MG63 (cell line): ENCODE measurements around the gene FGGY. TPM values are rescaled to one million over a fixed set of nuclear protein-coding genes. Genes with fewer than 3 reads are reported as not detected.

ENCODE experiments used
- DNase-seq: peaks from one replicate; pipeline ENCODE4 v3.0.0-alpha.2; 2020
- H3K27me3 ChIP-seq: fragments of 250-450 bp; sonication (Bioruptor Pico); 2 replicates; pipeline ENCODE4 v1.5.1; 2020; ENCODE audit warnings: mild to moderate bottlenecking, moderate library complexity
- H3K36me3 ChIP-seq: fragments of 250-450 bp; sonication (Bioruptor Pico); 2 replicates; pipeline ENCODE4 v1.5.1; 2020; ENCODE audit warnings: mild to moderate bottlenecking, moderate library complexity
- H3K4me3 ChIP-seq: fragments of 250-450 bp; sonication (Bioruptor Pico); 2 replicates; pipeline ENCODE4 v1.5.1; 2020; ENCODE audit warnings: mild to moderate bottlenecking, moderate library complexity
- H3K9me3 ChIP-seq: fragments of 250-450 bp; sonication (Bioruptor Pico); 2 replicates; pipeline ENCODE4 v1.5.1; 2020; ENCODE audit warnings: mild to moderate bottlenecking, moderate library complexity
- total RNA-seq: library from RNA; depleted of rRNA; stranded (reverse); fragments of >200 nt; shearing (Covaris generic); gene quantifications from 2 replicates; pipeline ENCODE4 v1.2.3, GENCODE V29; 2014; ENCODE audit warnings: low replicate concordance

Gene FGGY
- total RNA-seq, 1 experiment from 2014 or later, result 15.4 TPM

GRCh38 chr1:59742526-59742925 lies 445.6 kb downstream of the FGGY start:
- H3K4me3 ChIP-seq, result no peak overlapping the region
- H3K36me3 ChIP-seq, result no peaks in the 10 kb centered on the region
- no peak for DNase-seq
- H3K9me3 ChIP-seq, result no peaks in the 10 kb centered on the region
- no peaks in the 10 kb centered on the region for H3K27me3 ChIP-seq

- no peak for DNase-seq
- Histone ChIP-seq H3K9me3 (no peaks in the 10 kb centered on the region), H3K27me3 (no peaks in the 10 kb centered on the region), H3K36me3 (no peaks in the 10 kb centered on the region), H3K4me3 (no peak overlapping the region)
Observed at GRCh38 chr1:59743324-59744091, 446.6 kb downstream of the FGGY start.

GRCh38 chr1:59747420-59748024 lies 450.6 kb downstream of the FGGY start:
- no peaks in the 10 kb centered on the region for H3K27me3 ChIP-seq
- no peak overlapping the region for H3K4me3 ChIP-seq
- DNase-seq, result no peak
- H3K36me3 ChIP-seq, result no peaks in the 10 kb centered on the region
- H3K9me3 ChIP-seq, result no peaks in the 10 kb centered on the region

DNA sequence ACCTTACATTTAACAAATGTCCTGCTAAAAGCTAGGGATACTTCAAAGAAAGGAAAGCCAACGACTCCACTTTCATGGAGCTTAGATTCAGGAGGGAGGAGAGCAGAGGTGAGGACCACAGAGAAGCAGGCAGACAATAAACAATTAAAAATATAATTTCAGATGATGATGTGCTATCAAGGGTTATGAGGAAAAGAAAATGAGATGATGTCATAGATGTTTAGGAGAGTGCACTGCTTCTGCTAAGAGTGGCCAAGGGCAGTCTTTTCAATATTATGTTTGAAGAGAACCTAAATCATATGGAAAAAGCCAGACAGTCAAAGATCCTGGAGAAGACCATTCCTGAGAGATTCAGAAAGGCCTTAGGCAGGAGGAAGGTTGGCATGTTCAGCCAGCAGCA lies 451.2 kb downstream of the FGGY start:
- Histone ChIP-seq H3K9me3 (no peaks in the 10 kb centered on the region), H3K27me3 (no peaks in the 10 kb centered on the region), H3K36me3 (no peaks in the 10 kb centered on the region), H3K4me3 (no peak overlapping the region)
- no peak for DNase-seq

DNA sequence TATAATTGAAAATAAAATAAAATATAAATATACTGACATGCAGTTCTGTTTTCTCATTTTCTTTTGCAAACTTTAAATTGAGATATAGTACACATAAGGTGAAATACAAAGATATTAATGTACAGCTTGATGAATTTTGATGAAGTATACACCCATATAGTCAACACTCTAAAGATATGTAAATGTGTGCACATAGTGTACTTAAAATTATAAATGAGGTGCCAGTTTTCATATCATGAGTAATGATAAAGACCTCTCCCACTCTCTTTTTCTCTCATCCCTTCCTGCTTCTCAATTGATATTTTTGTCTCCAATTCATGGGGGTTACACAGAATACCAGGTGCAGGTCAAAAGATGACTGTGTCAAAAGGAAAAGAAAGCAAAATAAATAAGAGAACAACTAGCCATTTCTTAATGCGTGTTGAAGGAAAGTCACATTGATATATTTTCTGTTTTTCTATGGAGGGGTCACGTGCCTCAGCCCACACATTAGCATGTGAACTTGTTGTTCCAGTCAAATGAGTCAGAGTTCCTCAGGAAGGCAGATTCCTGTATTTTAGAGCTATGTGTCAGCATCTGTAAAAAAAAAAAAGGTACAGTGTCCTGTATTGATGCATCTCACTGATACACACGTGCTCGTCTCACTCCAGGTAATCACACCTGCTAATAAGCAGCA lies 453.6 kb downstream of the FGGY start:
- peak; percentile 28 for DNase-seq
- Histone ChIP-seq H3K9me3 (no peaks in the 10 kb centered on the region), H3K4me3 (no peak overlapping the region), H3K36me3 (no peaks in the 10 kb centered on the region), H3K27me3 (no peaks in the 10 kb centered on the region)

- H3K4me3 ChIP-seq, result no peak overlapping the region
- no peak for DNase-seq
- H3K36me3 ChIP-seq, result no peaks in the 10 kb centered on the region
- no peaks in the 10 kb centered on the region for H3K27me3 ChIP-seq
- H3K9me3 ChIP-seq, result no peaks in the 10 kb centered on the region
Observed at GRCh38 chr1:59751004-59751395, 454.1 kb downstream of the FGGY start.

DNA sequence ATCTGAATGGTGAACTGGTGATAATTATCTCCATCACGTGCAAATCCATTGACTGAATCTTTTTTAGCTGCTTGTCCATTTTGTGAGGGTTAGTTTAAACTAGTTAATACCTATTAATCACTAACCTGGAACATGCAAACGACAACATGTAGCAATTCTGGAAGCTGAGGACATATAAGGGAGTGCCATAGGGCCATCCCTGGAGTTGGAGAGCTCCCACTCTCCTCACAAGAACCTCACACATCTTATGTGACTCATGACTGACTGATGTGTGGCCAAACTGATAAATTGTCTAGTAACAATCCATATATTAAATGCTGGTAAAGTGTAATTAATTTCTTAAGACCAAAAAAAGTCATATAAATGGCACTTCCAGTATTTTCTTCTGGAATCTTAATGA lies 454.9 kb downstream of the FGGY start:
- no peaks in the 10 kb centered on the region for H3K27me3 ChIP-seq
- no peaks in the 10 kb centered on the region for H3K36me3 ChIP-seq
- no peak overlapping the region for H3K4me3 ChIP-seq
- no peak for DNase-seq
- no peaks in the 10 kb centered on the region for H3K9me3 ChIP-seq

DNA sequence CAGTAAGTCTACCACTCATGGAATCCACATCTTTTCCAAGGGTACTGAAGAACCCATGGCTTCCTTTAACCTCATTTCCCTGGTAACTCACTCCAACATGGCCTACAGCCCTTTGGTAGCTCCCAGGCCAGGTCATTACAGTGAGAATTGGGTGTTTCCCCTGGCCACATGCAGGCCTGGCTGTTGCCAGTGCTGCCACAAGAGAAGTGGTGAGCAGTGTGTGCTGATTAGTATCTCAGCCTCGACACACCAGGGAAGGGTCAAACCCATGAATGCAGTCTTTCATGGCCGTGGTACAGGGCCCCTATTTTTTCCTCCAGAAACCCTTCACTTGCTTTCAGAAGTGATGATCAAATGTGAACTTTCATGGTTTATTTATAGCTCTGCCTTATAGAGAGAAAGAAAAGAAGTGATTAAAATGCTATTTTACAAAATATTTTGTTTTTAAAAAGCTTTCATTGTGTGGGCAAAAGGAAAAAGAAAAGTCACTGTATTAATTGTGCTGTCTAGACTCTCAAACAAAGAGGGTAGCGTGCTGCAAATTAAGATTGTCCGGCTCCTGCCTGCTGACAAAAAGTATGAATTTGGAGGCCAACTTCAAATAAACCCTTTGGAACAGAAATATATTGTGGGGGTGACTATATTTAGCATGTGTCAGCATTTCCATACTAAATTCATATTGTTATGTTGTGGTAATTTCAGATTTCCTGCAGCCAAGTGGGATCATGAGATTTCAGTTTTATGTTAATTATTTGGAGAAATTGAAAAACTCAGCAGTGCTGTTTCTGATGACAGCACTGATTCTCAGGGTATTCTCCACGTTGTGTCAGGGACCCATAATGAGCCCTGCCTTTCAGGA lies 455.9 kb downstream of the FGGY start:
- DNase-seq, result no peak
- Histone ChIP-seq H3K36me3 (no peaks in the 10 kb centered on the region), H3K4me3 (no peak overlapping the region), H3K9me3 (no peaks in the 10 kb centered on the region), H3K27me3 (no peaks in the 10 kb centered on the region)

- H3K4me3 ChIP-seq, result no peak overlapping the region
- no peak for DNase-seq
Observed at GRCh38 chr1:59755069-59755685, 458.3 kb downstream of the FGGY start.

DNA sequence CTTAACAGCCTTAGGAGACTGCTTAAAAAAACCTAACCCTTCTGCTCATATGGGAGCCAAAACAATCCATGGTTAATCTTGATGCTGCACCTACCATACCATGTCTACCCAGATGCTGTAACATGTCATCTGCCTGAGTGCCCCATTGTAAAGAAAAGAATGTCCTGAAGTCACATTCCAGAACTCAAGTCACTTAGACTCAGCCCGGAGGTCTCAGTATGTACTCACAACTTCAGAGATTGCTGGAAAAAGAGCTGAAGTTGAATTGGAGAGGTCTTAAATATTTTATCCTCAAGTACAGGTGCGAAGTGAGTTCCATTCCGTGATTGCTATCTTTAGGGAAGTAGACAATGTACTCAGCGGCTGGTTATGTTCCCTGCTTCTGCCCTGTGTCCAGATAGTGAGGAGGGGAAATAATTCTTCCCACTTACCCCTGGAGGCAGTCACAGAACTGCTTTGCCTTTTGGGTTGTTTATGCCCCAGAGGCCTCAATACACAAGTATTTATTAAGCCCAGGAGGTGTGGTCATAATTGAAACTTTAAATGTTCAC lies 460.4 kb downstream of the FGGY start:
- Histone ChIP-seq H3K36me3 (no peaks in the 10 kb centered on the region), H3K9me3 (no peaks in the 10 kb centered on the region), H3K4me3 (no peak overlapping the region), H3K27me3 (no peaks in the 10 kb centered on the region)
- DNase-seq, result no peak

More at GRCh38 chr1:59755069-59755685, 458.3 kb downstream of the FGGY start:
- H3K36me3 ChIP-seq, result no peaks in the 10 kb centered on the region
- no peaks in the 10 kb centered on the region for H3K9me3 ChIP-seq
- no peaks in the 10 kb centered on the region for H3K27me3 ChIP-seq

GRCh38 chr1:59759156-59759925 lies 462.4 kb downstream of the FGGY start:
- Histone ChIP-seq H3K36me3 (no peaks in the 10 kb centered on the region), H3K27me3 (no peaks in the 10 kb centered on the region), H3K9me3 (no peaks in the 10 kb centered on the region), H3K4me3 (no peak overlapping the region)
- peak; percentile 68 for DNase-seq

- DNase-seq, result no peak
- no peaks in the 10 kb centered on the region for H3K36me3 ChIP-seq
- no peaks in the 10 kb centered on the region for H3K27me3 ChIP-seq
Observed at GRCh38 chr1:59761443-59761842, 464.5 kb downstream of the FGGY start.

DNA sequence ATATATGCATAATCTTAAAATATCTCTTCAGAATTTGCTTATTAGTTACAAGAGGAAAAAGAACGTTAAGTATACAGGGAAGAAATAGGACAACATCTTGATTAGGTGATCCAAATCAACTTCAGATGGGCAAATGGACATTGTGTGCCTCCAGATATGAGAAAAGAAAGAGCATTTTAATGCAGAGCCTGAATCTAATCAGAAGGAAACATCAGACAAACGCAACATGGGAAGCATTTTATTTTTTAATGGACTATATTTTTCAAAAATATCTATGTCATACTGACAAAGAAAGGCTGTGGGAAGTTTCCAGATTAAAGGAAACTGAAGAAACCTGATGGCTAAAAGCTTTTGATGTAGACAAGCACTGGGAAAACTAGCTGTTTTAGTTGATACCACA lies 466.5 kb downstream of the FGGY start:
- H3K36me3 ChIP-seq, result no peaks in the 10 kb centered on the region
- H3K4me3 ChIP-seq, result no peak overlapping the region
- no peaks in the 10 kb centered on the region for H3K9me3 ChIP-seq
- DNase-seq, result no peak
- no peaks in the 10 kb centered on the region for H3K27me3 ChIP-seq

More at GRCh38 chr1:59761443-59761842, 464.5 kb downstream of the FGGY start:
- H3K4me3 ChIP-seq, result no peak overlapping the region
- no peaks in the 10 kb centered on the region for H3K9me3 ChIP-seq

DNA sequence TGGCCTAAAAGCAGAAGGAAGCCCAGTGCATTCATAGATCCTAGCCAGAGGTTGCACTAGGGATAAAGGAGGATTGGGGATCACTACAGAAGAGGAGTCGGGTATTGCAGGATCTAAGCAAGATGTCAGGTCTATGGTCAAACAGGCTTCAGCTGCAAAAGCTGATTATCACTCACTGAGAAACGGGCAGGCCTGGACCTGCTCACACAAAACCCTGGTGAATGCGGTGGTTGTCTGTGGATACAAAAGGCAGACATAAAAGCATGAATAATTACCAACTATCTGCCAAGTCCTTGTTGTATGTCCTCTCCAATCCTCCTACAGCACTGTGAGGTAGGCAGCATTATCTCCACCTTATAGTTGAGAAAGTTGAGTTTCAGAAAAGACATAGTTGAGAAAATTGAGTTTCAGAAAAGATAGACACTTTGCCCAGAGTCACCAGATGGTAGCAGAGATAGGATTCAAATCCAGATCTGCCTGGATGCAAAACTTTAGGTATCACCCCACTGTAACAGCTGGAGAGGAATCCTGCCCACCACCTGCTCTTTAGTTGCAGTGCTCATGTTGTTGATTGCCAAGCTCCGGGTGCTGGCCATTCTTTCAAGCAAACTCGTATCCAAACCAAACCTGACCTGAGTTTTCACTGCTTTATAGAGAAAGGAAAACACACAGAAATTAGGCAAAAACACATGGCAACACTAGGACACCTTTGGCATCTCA lies 468.3 kb downstream of the FGGY start:
- Histone ChIP-seq H3K4me3 (no peak overlapping the region), H3K9me3 (no peaks in the 10 kb centered on the region), H3K36me3 (no peaks in the 10 kb centered on the region), H3K27me3 (no peaks in the 10 kb centered on the region)
- no peak for DNase-seq

DNA sequence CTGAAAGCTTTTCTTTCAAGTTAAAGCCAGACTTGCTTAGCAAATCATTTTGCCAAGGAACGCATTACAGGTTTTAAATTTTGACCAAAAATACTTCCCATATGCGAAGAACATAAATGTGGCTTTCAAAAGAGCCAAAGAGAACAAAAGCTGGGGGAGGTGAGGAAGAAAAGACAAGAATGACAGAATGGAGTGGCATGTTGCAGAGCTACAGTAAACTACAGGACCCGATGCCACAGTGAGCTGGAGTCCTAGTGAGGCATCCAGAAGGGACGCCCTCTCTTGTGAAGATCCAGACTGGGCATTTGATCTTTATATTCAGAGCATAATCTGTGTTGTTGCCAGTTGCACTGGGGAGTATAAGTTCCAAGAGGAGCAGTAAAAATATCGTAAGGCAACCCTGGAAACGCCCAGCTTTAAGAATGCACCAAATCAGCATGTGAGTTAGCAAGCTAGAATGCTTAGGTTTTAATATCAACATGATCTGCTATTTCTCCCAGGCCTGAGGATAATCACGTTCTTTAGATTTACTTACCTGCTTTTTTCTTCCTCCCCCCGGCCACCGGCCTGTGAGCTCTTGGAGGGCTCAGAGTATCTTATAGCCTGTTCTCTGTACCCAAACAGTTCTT lies 469.4 kb downstream of the FGGY start:
- DNase-seq, result no peak
- Histone ChIP-seq H3K27me3 (no peaks in the 10 kb centered on the region), H3K4me3 (no peak overlapping the region), H3K36me3 (no peaks in the 10 kb centered on the region), H3K9me3 (no peaks in the 10 kb centered on the region)
